ENCODE measurements around the gene KLHL18.

The KLHL18 gene

DNA sequence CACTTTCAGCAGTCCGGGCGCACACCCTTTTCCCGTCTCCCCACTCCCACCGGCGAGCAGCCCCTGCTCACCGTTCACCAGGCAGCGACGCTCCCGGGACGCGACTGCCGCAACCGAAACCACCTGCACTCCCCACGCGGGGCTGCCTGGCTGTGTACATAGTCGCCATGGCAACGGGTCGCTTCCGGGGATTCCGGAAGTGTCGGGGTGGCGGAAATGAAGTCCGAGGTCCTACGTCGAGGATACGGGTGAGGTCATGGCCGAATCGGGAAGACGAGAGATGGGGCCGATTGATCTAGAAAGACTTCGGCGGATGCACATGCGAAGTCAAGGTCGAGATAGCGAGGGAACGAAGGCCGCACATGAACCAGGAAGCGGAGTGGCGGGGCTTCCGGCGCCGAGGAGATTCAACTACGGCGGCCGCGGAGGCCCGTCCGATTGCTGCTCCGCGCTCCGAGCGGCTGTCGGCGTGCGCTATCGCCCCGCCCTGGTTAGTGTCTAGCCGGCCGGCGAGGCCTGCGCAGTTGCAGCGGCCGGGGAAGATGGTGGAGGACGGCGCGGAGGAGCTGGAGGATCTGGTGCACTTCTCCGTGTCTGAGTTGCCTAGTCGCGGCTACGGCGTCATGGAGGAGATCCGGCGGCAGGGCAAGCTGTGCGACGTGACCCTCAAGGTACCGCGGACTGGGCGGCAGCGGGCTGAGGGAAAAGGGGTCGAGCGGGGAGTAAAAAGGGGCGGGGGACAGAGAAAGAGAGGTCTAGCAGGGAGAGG, at the start of gene KLHL18, which contains the start of gene KIF9:
Gene KLHL18, plus strand, starts transcription at position 521 of the 769 bp plus-strand sequence. Its CDS starts 22 bp downstream, at position 543.
Gene KIF9, minus strand, starts transcription at position 376 of the 769 bp plus-strand sequence. CDS start 5,425 bp downstream, outside the sequence.
- TF ChIP-seq, protein P1, sequence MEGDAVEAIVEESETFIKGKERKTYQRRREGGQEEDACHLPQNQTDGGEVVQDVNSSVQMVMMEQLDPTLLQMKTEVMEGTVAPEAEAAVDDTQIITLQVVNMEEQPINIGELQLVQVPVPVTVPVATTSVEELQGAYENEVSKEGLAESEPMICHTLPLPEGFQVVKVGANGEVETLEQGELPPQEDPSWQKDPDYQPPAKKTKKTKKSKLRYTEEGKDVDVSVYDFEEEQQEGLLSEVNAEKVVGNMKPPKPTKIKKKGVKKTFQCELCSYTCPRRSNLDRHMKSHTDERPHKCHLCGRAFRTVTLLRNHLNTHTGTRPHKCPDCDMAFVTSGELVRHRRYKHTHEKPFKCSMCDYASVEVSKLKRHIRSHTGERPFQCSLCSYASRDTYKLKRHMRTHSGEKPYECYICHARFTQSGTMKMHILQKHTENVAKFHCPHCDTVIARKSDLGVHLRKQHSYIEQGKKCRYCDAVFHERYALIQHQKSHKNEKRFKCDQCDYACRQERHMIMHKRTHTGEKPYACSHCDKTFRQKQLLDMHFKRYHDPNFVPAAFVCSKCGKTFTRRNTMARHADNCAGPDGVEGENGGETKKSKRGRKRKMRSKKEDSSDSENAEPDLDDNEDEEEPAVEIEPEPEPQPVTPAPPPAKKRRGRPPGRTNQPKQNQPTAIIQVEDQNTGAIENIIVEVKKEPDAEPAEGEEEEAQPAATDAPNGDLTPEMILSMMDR (conservative IDR thresholded peaks at IDR 0.05; ENCODE audit: low read depth, low read length), result no peak
- peak within 1 kb of the TSS; percentile 92 for H3K4me3 ChIP-seq (ENCODE audit: low read length)
- peak; percentile 66 for DNase-seq (ENCODE audit: low read depth)

DNA sequence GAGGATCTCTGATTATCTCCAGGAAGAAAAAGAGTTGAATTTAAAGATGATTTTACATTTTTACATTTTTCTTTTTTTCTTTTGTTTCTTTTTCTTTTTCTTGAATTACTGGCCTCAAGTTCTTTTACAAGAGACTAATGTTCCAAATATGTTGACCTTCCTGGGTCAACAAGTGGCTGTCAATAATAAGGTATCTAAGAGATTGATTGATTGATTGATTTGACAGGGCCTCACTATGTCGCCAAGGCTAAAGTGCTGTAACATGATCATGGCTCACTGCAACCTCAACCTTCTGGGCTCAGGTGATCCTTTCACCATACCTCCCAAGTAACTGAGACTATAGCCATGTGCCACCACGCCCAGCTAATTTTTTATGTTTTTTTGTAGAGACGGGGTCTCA, 44.7 kb upstream of the KLHL18 start:
- TF ChIP-seq, protein P1 (conservative IDR thresholded peaks at IDR 0.05; ENCODE audit: low read depth, low read length), result no peak
- no peak for DNase-seq (ENCODE audit: low read depth)
- H3K4me3 ChIP-seq (ENCODE audit: low read length), result no peak overlapping the region

DNA sequence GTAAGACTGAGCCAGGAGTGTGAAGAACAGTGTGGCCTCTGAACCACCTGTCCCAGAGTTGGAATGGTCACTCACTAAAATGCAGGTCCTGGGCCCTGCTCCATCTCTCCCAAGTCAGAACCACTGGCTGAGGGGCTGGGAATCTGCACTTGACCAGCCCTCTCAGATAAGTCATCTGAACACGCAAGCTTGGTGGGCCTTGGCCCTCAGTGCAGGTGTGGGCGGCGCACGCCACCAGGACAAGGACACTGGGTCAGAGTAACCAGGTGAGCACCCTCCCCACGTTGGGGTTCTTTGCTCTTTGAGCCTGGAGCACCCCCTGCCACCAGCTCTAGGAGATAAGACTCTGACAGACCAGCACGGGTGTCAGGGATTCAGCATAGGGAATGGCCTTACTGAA, 42.8 kb upstream of the KLHL18 start:
- no peak for DNase-seq (ENCODE audit: low read depth)
- no peak overlapping the region for H3K4me3 ChIP-seq (ENCODE audit: low read length)
- TF ChIP-seq, protein P1 (conservative IDR thresholded peaks at IDR 0.05; ENCODE audit: low read depth, low read length), result no peak

DNA sequence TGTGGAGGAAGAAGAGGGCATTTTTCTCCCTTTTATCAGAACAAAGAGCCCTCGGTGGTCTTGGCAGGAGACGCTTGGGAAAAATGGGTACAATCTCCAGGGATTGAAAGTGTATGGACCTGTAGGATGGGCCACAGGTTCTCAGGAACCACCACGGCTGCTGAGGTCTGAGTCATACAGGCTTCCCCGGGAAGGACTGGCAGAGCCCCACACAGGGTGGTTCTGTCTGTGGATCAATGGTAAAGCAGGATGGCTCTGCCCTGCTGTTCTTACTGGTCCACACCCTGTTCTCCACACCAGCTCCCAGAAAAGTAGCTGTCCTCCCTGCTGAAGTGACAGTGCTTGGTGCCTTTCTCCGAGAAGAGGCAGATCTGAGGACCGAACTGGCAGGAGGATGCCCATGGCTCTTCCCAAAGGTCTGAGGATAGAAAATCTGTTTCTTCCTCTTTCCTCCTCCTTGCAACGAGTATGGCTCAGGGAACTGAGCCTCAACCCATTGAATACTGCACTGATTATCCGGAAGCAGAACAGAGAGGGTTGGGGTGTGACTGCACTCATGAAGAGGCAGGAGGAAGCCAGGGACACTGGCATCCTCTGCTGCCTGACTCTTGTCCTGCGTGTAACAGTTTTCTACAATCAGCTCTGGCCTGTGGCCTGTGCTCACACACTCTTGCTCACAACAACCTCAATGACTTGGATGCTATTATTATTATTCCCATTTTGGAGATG, 39.2 kb upstream of the KLHL18 start:
- H3K4me3 ChIP-seq (ENCODE audit: low read length), result no peak overlapping the region
- TF ChIP-seq, protein P1 (conservative IDR thresholded peaks at IDR 0.05; ENCODE audit: low read depth, low read length), result no peak
- DNase-seq (ENCODE audit: low read depth), result no peak

DNA sequence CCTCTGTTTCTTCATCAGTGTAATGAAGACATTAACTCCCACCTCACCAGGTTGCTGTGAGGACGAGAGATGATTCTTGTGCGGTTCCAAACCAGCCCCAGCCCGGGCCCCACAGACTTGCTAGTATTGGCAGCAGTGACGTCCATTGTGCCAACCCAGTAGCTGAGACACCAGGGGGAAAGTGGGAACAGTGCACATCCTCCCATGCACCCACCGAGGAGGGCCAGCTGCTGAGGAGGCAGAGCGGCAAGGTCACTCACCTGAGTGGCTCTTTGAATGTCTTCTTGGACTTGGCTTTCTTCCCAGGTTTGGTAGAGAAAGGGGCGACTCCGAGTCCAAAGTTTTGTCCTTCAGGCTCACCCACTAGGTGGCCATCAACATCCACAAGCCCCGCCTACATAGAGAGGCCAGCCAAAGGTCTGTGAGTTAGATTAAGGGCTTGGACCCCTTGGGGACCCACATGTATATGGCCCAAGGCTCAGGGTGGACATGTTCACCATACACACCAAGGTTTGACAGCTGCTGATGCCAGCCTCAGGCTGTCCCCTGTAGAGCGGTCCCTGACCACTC, 38.1 kb upstream of the KLHL18 start:
- no peak for DNase-seq (ENCODE audit: low read depth)
- TF ChIP-seq, protein P1 (conservative IDR thresholded peaks at IDR 0.05; ENCODE audit: low read depth, low read length), result no peak

DNA sequence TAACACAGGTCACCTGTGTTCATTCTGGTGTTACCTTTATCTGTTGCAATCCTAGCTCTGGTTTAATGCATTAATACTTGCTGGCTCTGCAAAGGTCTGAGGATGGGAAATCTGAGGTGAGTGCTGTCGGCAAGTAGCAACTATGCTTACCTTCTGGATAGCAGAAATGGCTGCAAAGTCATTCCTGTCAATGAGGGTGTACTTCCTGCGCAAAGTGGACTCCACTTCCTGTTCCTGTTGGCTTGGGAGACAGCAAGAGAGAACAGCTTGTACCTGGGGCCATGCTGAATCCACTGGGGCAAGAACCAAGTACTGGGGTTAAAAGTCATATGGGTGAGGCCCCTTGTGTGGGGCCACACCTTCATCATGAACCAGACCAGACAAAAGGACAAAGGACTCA, 37.5 kb upstream of the KLHL18 start:
- H3K4me3 ChIP-seq (ENCODE audit: low read length), result no peak overlapping the region
- TF ChIP-seq, protein P1 (conservative IDR thresholded peaks at IDR 0.05; ENCODE audit: low read depth, low read length), result no peak
- DNase-seq (ENCODE audit: low read depth), result no peak

More for the DNA sequence above, 38.1 kb upstream of the KLHL18 start:
- H3K4me3 ChIP-seq (ENCODE audit: low read length), result no peak overlapping the region

Measured in retinal pigment epithelial cell (primary cell).